ENCODE data around the gene PGAP3.

The PGAP3 gene

GRCh38 chr17:39633570-39634183 lies 54.2 kb downstream of the PGAP3 start:
- DNase-seq: no peak

- no peak for DNase-seq
These were observed 55.5 kb downstream of the PGAP3 start for GRCh38 chr17:39632153-39632941.

- DNase-seq: no peak
These were observed 56.5 kb downstream of the PGAP3 start for GRCh38 chr17:39631403-39631802.

GRCh38 chr17:39629898-39630297 lies 58.0 kb downstream of the PGAP3 start:
- no peak for DNase-seq

GRCh38 chr17:39629494-39629880 lies 58.4 kb downstream of the PGAP3 start:
- no peak for DNase-seq

- DNase-seq: no peak
These were observed 59.0 kb downstream of the PGAP3 start for GRCh38 chr17:39628655-39629493.

- DNase-seq: no peak
These were observed 59.9 kb downstream of the PGAP3 start for GRCh38 chr17:39627712-39628516.

- no peak for DNase-seq
These were observed 60.7 kb downstream of the PGAP3 start for GRCh38 chr17:39627047-39627711.

- no peak for DNase-seq
These were observed 61.4 kb downstream of the PGAP3 start, which contains the start of gene PPP1R1B for GRCh38 chr17:39626171-39627046. Gene PPP1R1B (plus strand): TSS chr17:39626952. CDS start chr17:39627393, 441 bp downstream.

- DNase-seq: no peak
These were observed 62.6 kb downstream of the PGAP3 start for GRCh38 chr17:39625198-39625785.

- no peak for DNase-seq
These were observed 63.5 kb downstream of the PGAP3 start for GRCh38 chr17:39624313-39624712.

GRCh38 chr17:39623356-39623950 lies 64.4 kb downstream of the PGAP3 start:
- DNase-seq: peak; percentile 59

GRCh38 chr17:39622380-39623006 lies 65.4 kb downstream of the PGAP3 start:
- DNase-seq: no peak

GRCh38 chr17:39621523-39622379 lies 66.1 kb downstream of the PGAP3 start:
- DNase-seq: peak; percentile 78

All from fibroblast of skin of scalp (primary cell).